Coronary artery (tissue), 2 donors: Measurements from ENCODE around the gene ZGRF1.
"Not testable (repeated sequence)": the region's sequence is repeated elsewhere in the genome, so short reads cannot be mapped to it uniquely, and the experiment has no call there.

Source experiments
- DNase-seq: peaks from one replicate; pipeline ENCODE4 v3.0.0-alpha.2; 2017; ENCODE audit warnings: low spot score
- H3K27ac ChIP-seq, 2 donors: fragments of 200-600 bp; sonication (generic); one replicate each; pipeline ENCODE4 v1.5.1; 2016 to 2019
- H3K4me3 ChIP-seq: fragments of 200-600 bp; sonication (generic); 2 replicates; pipeline ENCODE4 v1.5.1; 2016; ENCODE audit warnings: mild to moderate bottlenecking, moderate library complexity
- TF ChIP-seq, protein P1 (sequence below): fragments of 200-600 bp; sonication (generic); IDR thresholded peaks from one replicate; pipeline ENCODE4 v1.5.1; 2019; ENCODE audit warnings: antibody characterized with exemption

The ZGRF1 gene

DNA sequence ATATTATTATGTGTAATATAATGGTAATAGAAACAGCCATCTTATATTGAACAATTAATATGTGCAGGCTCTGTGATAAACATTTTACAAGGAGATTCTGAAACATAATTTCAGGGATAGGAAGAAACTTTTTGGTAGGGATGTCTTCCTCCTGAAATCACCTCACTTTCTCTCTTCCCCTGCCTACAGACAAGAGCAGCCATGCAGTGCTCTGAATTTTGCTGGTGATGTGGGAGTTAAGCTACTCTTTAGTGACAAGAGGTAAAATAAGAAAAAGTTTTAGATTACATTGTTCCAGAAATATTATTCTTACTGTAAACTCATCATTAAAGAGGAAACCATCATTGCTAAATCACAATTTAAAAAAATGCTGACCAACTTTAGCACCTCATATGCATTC lies 36.4 kb upstream of the ZGRF1 start:
- Histone ChIP-seq H3K27ac (no peak overlapping the region), H3K4me3 (no peak overlapping the region)
- TF ChIP-seq, protein P1, sequence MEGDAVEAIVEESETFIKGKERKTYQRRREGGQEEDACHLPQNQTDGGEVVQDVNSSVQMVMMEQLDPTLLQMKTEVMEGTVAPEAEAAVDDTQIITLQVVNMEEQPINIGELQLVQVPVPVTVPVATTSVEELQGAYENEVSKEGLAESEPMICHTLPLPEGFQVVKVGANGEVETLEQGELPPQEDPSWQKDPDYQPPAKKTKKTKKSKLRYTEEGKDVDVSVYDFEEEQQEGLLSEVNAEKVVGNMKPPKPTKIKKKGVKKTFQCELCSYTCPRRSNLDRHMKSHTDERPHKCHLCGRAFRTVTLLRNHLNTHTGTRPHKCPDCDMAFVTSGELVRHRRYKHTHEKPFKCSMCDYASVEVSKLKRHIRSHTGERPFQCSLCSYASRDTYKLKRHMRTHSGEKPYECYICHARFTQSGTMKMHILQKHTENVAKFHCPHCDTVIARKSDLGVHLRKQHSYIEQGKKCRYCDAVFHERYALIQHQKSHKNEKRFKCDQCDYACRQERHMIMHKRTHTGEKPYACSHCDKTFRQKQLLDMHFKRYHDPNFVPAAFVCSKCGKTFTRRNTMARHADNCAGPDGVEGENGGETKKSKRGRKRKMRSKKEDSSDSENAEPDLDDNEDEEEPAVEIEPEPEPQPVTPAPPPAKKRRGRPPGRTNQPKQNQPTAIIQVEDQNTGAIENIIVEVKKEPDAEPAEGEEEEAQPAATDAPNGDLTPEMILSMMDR, result no peak
- no peak for DNase-seq

- TF ChIP-seq, protein P1, result no peak
- no peak for DNase-seq
- H3K4me3 ChIP-seq, result no peak overlapping the region
- H3K27ac ChIP-seq, result no peak overlapping the region
Observed at GRCh38 chr4:112668131-112668530, 31.4 kb upstream of the ZGRF1 start.

GRCh38 chr4:112664611-112665010 lies 27.9 kb upstream of the ZGRF1 start:
- no peak for DNase-seq
- Histone ChIP-seq H3K27ac (no peak overlapping the region), H3K4me3 (no peak overlapping the region)
- TF ChIP-seq, protein P1, result no peak

GRCh38 chr4:112656115-112656514 lies 19.4 kb upstream of the ZGRF1 start:
- not testable (repeated sequence) for DNase-seq, H3K27ac ChIP-seq, H3K4me3 ChIP-seq

DNA sequence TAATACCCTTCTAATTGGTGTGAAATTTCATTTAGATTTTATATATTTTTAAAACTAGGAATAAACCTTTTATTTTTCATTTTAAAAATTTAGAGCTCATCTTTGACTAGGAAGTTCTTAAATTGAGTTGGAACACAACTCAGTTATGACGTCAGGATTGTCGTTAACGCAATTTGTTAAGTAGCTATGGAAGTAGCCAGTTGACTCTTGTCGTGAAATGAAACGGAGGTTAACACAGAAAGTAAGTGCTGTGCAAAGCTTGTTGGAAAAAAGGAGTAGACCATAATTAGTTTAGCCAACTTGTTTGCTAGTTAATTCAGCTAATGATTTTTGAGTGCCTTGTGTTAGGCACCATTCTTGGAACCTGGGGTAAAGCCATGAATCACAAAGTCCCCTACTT lies 18.6 kb upstream of the ZGRF1 start:
- no peak overlapping the region for H3K4me3 ChIP-seq
- H3K27ac ChIP-seq, result no peak overlapping the region
- TF ChIP-seq, protein P1, result no peak
- no peak for DNase-seq

DNA sequence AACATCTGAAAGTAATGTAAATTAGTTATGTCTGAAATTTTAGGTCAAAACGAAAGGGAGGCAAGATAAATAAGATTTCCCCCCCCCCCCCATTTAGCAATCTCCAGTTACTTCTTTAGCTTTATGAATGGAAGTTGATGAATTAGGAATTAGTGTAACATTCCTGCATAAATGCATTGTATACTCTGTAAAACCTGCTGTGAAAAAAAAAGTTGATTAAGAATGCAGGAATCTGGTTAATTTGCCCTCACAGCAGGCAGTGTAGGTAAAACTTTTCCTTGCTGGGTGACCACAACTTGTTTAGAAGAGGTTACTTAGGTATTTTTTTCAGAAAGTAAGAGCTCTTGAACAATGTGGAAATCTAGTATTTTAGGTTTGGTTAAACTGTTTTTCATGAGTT lies 15.5 kb upstream of the ZGRF1 start:
- no peak for DNase-seq

GRCh38 chr4:112651641-112652040 lies 14.9 kb upstream of the ZGRF1 start:
- H3K4me3 ChIP-seq, result no peak overlapping the region
- TF ChIP-seq, protein P1, result no peak
- no peak for DNase-seq
- H3K27ac ChIP-seq, result no peak overlapping the region

More for the DNA sequence above, 15.5 kb upstream of the ZGRF1 start:
- TF ChIP-seq, protein P1, result no peak
- Histone ChIP-seq H3K27ac (no peak overlapping the region), H3K4me3 (no peak overlapping the region)

DNA sequence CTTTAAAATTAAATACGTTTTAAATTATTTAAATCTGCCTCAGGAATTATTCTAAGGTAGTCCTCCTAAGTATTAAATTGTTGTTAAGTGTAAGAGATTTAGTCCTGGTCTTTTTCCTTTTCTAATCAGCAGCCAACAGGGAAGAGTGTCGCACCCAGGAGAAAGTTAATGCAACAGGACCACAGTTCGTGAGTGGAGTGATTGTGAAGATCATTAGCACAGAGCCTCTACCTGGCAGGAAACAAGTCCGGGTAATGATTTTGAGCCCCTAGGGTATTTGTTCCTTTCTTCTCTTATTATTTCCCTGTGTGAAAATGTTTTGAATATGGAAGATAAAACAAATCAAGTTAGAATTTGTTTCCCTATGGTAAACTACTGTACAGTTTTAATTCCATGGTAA lies 13.6 kb upstream of the ZGRF1 start:
- Histone ChIP-seq H3K4me3 (no peak overlapping the region), H3K27ac (no peak overlapping the region)
- no peak for DNase-seq
- TF ChIP-seq, protein P1, result no peak
